HPDE6-E6E7 (cell line): ENCODE measurements around the gene PRTN3.

ENCODE experiments used
- DNase-seq: peaks from one replicate; pipeline ENCODE4 v3.0.0; 2011; ENCODE audit warnings: missing footprints; ENCODE audit errors: extremely low spot score

The PRTN3 gene

DNA sequence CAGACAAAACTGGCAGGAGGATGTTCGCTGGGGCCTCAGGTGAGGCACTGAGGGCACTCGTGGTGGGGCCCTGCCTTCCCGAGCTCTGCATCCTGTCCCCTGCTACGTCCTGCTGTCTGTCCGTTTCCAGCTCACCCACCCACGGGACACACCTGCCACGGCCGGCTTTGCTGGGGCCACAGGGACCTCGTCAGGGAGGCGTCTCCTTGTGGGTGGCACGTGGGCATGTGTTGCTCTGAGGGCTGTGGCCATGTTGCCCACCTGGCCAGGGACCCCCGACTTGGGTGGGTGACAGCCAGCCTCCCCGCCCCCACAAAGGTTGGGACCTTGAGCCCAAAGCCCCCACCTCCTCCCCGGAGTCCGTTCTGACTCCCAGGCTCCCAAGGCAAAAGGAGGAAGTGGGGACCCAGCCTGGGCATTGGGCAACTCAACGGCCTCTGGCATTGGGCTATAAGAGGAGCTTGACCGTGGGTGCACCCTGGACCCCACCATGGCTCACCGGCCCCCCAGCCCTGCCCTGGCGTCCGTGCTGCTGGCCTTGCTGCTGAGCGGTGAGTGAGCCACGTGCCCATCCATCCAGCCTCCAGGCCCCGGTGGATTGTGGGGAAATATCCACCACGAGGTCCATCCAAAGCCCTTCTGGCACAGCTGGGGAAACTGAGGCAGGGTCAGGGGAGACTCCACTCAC is at the start of gene PRTN3:
PRTN3 (plus strand) TSS at position 481 of the 688 bp plus-strand sequence; CDS start at position 491, 10 bp downstream.
- DNase-seq: no peak

GRCh38 chr19:791007-791566 is 49.7 kb upstream of the PRTN3 start:
- no peak for DNase-seq

GRCh38 chr19:791567-792305 is 49.1 kb upstream of the PRTN3 start:
- no peak for DNase-seq

DNA sequence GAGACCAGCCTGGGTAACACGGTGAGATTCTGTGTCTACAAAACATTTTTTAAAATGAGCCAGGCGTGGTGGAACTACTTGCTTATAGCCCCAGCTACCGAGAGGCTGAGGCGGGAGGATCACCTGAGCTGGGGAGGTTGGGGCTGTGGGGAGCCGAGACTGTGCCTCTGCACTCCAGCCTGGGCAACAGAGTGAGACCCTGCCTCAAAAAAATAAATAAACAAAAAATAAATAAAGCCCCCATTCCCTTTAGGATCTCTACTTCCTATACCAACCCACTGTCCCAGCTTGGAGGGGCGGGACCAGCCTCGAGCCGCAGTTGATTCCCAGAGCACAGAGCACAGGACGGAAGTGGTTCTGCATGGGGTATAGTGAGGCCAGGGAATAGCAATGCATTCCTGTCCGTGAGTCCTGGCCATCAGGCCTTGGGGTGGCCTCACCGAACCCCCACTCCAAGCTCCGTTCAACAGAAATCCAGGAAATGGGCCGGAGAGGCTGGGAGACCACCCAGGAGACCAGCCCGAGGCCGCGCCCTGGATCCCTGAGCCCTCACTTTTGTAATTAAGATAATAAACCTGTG is 48.4 kb upstream of the PRTN3 start:
- DNase-seq: no peak

DNA sequence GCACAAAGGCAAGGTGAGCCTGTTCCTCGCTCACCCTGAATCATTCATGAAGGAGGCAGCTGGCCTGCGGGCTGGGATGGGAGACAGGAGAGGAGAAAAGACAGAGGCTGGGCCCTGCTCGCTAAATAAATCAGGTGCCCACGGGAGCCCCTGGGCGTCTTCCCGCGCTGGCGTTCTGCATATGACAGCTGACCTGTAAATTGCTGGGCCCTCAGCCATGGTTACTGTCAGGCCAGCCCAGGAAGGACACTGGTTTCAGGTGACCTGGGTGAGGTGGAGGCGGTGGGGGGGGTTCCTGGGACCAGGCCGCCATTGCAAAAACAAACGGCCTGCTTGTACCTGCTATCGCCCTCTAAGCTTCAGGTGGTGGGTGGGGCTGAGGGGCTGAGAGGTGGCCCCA is 47.0 kb upstream of the PRTN3 start:
- DNase-seq: no peak

GRCh38 chr19:795073-795611 is 45.7 kb upstream of the PRTN3 start:
- DNase-seq: no peak

DNA sequence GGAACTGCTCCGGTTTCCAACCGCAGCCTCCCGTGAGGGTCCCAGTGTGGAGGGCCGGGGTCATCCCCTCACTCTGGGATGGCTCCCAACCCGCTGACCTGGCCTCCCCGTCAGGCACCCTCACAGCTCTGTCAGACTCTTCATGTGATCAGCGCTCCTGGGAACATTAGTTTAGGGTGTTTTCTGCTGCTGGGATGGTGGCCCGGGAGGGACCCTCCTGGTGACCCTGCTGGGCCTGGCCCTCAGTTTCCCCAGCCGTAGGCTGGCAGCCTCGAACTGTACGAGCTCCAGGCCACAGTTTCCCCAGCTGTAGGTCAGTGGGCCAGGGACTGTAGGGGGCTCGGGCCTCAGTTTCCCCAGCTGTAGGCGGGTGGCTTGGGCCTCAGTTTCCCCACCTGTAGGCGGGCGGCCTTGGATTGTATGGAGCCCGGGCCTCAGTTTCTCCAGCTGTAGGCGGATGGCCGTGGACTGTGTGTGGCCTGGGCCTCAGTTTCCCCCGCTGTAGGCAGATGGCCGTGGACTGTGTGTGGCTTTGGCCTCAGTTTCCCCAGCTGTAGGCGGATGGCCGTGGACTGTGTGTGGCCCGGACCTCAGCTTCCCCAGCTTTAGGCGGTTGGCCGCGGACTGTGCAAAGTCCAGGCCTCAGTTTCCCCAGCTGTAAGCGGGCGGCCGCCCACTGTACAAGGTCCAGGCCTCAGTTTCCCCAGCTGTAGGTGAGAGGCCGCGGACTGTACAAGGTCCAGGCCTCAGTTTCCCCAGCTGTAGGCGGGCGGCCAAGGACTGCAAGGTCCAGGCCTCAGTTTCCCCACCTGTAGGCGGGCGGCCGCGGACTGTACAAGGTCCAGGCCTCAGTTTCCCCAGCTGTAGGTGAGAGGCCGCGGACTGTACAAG is 44.9 kb upstream of the PRTN3 start:
- DNase-seq: no peak

- DNase-seq: peak; percentile 97
These were observed 43.9 kb upstream of the PRTN3 start, which contains the start of gene PTBP1 for GRCh38 chr19:796692-797527. TSS of gene PTBP1 (plus strand) at chr19:797452. CDS start at chr19:797498, 46 bp downstream.

- peak; percentile 87 for DNase-seq
These were observed 43.0 kb upstream of the PRTN3 start for GRCh38 chr19:797528-798414.

DNA sequence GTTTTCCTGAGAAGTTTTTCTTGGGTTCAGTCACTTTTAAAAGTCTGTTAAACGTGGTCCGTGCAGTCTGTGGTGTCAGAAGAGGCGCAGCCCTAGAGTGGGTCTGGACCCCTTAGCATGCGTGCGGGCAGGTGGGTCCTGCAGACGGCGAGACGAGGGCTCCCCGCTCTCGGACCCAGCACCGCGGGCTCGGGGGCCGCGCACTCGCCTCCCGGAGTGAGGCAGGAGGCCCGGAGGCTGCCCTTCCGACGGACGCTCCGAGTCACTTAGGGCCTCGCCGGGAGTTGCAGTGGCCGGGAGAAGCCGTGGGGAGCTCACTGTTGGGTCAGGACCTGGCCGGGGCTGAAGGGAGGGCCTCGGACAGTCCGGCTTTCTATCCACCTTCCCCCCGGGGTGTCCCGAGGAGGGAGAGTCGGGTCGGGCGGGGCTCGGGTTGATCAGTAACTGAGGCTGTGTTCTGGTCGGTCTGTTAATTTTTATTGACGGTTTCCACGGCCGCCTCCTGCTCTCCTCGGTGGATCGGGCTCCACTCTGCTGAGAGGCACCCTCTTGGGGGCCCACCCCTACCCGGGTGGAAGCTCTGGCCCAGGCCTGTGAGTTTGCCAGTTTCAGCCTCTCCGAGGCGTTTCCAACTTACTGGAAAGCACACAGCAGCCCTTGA is 42.3 kb upstream of the PRTN3 start:
- DNase-seq: no peak

DNA sequence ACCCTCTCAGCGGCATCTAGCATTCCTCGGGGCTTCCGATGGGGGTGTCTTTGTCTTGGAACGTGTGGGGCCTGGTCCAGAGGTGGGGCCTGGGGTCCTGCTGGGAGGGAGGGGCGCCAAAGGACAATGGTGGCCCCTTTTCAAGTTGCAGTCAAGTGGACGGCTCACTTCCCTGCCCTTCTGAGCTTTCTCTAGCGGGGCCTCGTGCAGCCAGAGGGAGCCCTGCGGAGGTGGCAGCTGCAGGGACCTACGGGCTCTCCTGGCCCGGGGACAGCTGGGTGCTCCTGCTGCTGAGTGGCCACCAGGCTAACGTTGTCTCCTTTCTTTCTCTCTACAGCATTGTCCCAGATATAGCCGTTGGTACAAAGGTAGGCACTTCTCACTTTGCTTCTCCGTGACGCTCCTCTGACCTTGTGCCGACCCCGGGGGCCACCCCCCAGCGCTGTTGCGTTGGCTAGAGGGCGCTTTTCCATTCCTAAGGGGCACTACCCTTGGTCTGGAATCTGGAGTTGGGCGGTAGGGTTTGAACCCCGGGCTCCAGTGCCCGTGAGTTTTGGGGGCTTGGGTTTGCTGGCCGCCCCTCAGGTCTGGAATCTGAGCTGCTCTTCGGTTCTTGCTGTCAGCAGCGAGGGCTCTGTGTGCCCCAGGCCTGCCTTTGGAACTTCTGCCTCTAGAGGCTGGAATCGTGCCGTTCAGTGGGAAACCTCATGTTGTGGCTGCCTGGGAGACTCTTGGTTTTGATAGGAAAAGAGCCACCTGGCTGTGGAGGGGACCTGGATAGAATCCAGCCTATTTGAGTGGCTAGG is 41.5 kb upstream of the PRTN3 start:
- DNase-seq: no peak

DNA sequence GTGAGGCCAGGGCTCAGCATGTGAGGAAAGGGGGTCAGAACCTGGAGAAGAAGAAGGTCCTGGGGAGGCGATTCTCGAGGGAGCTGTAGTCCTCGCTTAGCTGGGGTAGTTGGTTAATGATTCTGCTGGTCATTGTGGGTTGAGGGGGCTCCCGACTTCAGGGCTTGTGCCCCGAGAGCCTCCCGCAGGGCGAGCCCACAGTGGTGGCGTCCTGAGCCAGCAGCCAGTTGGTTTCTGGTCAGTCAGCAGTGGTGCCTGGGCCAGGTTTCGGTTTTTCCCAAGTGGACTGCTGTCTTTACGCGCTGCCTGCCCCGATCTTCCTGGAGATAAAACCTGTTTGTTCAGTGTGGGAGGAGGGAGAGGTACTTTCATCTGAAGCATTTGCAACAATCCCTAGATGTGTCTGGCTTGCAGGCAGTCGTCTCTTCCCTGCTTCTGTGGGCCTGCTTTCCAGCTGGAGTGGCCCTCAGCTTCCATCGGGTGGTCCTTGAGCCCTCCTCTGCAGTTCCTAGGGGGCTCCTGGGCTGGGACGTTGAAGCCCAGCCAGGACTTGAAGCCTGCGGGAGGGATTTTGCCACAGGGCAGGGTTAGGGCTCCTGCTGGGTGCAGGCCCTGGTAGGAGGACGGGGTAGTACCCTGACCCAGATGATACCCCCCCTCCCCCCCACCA is 40.3 kb upstream of the PRTN3 start:
- no peak for DNase-seq

GRCh38 chr19:801030-801860 is 39.6 kb upstream of the PRTN3 start:
- no peak for DNase-seq

DNA sequence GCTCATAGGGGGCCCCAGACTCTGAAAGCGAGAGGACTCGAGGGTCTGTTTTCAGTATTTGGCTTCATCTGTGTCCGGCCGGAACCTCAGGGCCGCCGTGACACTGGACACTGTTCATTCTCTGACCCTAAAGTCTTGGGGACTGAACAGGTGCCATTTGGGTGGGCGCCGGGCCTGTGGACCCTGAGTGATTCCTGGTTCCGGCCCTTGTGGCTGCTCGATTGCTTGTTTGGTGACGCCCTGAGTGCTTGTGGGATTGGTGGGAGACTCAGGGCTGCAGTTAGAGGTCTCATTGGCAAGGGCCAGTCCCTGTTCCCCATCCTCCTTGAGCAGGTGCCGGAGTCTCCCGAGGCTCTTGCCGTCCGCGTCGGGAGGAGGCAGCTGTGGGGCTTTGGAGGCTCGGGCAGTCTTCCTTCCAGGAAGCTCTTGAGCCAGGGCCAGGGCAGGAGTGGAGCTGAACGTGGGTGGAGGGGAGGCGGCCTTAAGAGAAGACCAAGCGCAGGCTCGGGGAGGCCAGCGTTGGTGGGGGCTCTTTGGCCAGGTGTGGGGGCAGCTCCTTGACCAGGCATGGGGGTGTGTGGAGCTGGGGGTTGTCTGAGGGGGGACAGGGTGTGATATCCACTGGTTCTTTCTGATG is 38.8 kb upstream of the PRTN3 start:
- no peak for DNase-seq

DNA sequence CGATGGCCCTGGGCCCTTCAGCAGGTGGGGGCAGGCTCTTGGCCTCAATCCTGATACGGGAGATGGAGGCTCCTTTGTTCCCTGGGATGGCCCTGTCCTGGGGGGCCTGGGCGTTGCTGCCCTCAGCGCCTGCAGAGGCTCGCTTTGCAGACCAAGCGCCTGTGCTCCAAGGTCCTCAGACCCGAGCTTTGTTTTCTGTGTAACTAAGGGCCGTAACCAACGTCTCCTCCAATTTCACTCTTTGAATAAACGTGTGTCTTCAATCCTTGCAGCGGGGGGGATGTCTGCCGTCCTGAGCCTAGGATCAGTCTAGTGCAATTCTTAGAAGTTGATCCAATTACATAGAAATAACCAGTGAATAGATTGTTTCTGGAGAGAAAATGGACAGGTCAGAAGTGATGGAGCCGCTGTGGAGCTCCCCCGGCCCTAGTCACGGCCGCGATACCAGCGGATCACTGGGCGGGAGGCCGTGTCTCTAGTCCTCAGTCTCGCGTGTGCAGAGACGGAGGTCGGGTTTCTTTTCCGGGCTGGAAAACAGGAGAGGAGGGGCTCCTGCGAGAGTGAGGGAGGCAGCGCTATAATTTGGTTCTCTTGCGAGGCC is 38.2 kb upstream of the PRTN3 start:
- DNase-seq: no peak
